HG02571 (cell line): ENCODE measurements around the gene ALLC.

Experiments used
- ATAC-seq: cut with Tn5 transposase; IDR thresholded peaks from one replicate; pipeline ENCODE4 v1.9.1; 2021; ENCODE audit warnings: mild to moderate bottlenecking, moderate library complexity; ENCODE audit not compliant: unreplicated experiment

The ALLC gene

GRCh38 chr2:3708576-3708975 lies 50.6 kb downstream of the ALLC start:
- ATAC-seq, result no peak

- ATAC-seq, result no peak
These were observed 51.2 kb downstream of the ALLC start for GRCh38 chr2:3709225-3709624.

- no peak for ATAC-seq
These were observed 54.4 kb downstream of the ALLC start for GRCh38 chr2:3712424-3712823.

- no peak for ATAC-seq
These were observed 55.0 kb downstream of the ALLC start for GRCh38 chr2:3712831-3713503.

GRCh38 chr2:3718679-3719078 lies 60.7 kb downstream of the ALLC start:
- ATAC-seq, result no peak

GRCh38 chr2:3725002-3725401 lies 67.0 kb downstream of the ALLC start:
- ATAC-seq, result no peak

- no peak for ATAC-seq
These were observed 67.7 kb downstream of the ALLC start for GRCh38 chr2:3725458-3726250.

GRCh38 chr2:3726511-3726910 lies 68.5 kb downstream of the ALLC start:
- no peak for ATAC-seq

- ATAC-seq, result no peak
These were observed 69.5 kb downstream of the ALLC start for GRCh38 chr2:3727397-3728045.

- ATAC-seq, result no peak
These were observed 70.4 kb downstream of the ALLC start for GRCh38 chr2:3728104-3729054.

GRCh38 chr2:3729055-3729448 lies 71.1 kb downstream of the ALLC start:
- ATAC-seq, result no peak

- no peak for ATAC-seq
These were observed 71.8 kb downstream of the ALLC start for GRCh38 chr2:3729786-3730185.

- ATAC-seq, result no peak
These were observed 72.6 kb downstream of the ALLC start for GRCh38 chr2:3730646-3731045.

- ATAC-seq, result no peak
These were observed 73.8 kb downstream of the ALLC start for GRCh38 chr2:3731829-3732228.

GRCh38 chr2:3736112-3736511 lies 78.1 kb downstream of the ALLC start:
- ATAC-seq, result no peak

- no peak for ATAC-seq
These were observed 79.1 kb downstream of the ALLC start for GRCh38 chr2:3737128-3737527.

GRCh38 chr2:3738454-3738853 lies 80.5 kb downstream of the ALLC start:
- ATAC-seq, result no peak

- no peak for ATAC-seq
These were observed 81.3 kb downstream of the ALLC start for GRCh38 chr2:3739313-3739712.

- ATAC-seq, result no peak
These were observed 83.4 kb downstream of the ALLC start for GRCh38 chr2:3741396-3741795.

GRCh38 chr2:3741867-3742602 lies 84.0 kb downstream of the ALLC start:
- no peak for ATAC-seq
